HL-60/S4 treated with phorbol 12-myristate 13-acetate at 8.2 ng/mL for 4 days and 3 days (cell line): ENCODE results near the gene VWA8.
"Not testable (repeated sequence)": the region's sequence is repeated elsewhere in the genome, so short reads cannot be mapped to it uniquely, and the experiment has no call there.

Experiments
- in situ Hi-C: fragments of 300-500 bp; cut with MboI; formaldehyde crosslinking; loops from 2 replicates; pipeline ENCODE4 v1.15.0; 2022; ENCODE audit warnings: low sequenced_read_pairs

The VWA8 gene

DNA sequence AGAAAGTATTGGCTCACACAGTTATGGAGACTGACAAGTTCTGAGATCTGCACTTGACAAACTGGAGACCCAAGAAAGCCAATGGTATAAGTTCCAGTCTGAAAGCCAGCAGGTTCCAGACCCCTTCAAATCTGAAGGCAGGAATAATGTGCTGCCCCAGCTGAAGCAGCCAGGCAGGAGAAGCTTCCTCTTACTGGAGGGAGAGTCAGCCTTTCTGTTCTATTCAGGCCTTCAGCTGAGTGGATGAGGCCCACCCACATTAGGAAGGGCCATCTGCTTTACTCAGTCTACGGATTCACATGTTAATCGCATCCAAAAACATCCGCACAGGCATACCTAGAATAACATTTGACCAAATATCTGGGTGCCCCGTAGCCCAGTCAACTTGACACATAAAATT, 8.2 kb upstream of the VWA8 start:
- in situ Hi-C loops = no loop called here

DNA sequence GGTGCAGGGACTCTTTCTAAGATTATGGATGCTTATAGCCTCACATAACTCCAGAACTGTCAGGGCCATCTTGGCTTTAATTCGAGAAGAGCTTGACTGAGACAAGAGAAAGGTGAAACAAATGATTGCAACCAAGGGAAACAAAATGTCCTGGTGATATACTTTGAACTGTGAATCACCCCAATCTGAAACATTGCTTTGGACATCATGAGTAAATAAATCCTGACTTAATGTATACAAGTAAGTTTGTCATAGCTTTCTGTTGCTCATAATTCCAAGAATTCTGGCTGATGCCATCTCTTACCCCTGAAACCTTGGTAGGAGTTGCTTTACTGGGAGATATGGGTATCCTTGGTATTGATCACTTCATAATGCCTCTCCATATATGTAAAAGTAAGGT, 5.8 kb upstream of the VWA8 start:
- in situ Hi-C loops = no loop called here

DNA sequence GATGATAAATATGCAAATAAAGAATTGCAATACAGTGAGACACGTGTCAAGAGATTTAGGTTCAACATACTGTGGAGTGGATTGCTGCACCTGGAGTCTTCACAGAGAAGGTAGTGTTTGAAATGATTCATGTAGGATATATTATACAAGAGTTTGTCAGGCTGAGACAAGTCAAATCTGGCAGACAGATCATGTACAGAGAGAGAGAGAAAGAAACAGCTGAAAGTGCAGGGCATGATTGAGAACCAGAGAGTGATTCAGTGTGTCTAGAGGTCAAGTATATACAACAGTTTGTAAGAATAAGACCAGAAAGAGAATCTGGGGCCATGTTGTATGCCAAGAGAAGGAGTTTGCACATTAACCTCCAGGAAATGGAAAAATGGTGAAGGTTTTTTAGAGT, 2.1 kb upstream of the VWA8 start:
- in situ Hi-C loops = no loop called here

DNA sequence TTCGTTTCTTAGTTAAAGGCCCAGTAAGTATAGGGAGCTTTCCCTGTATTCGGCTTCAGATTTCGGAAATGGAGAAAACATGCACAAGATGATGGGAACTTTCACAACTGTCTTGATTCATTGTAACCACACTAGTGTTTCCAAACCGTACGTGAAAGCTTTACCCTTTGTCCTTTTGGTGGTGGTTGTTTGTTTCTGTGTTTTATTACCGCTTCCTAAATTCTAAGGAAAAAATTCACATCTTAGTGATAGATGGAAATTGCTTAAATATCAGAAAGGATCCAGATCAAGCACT, 504 bp upstream of the VWA8 start:
- in situ Hi-C loops = no loop called here

DNA sequence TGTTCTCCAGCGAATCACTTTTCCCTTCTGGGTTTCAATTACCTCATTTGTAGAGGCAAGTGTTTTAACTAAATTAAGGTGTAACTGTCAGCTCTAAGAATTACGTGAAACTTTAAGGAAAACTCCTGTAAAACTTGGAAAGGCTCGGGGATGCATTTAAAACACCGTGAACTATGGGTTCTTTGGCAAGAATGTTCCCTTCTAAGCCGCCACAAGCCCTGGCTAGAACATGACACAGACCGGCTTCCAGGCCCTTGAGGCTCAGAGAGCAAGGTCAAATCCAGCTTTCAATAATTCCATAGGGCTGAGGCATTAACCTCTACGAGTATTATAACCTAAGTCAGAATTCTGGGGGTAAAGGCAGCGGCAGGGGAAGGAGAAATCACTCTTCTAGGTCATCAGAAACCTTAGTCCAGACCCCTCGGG, 685 bp downstream of the VWA8 start:
- in situ Hi-C loops = no loop called here

DNA sequence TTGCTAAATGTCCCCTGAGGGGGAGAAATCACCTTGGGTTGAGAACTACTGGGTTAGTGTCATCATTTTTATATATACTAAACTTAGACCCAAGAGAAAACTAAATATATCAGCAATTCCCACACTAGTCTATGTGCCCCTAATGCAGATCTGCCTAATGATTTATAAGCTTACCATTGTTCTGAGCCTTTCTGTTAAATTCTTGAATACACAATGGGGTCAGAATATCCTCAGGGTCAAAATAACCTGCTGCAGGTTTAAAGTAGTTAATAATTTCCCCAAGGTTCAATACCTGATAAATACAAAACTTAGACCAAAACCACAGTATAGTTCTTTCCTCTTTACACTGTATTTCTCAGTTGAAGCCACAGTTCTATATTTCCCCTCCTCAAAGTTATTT, 4.6 kb downstream of the VWA8 start:
- in situ Hi-C loops = no loop called here

DNA sequence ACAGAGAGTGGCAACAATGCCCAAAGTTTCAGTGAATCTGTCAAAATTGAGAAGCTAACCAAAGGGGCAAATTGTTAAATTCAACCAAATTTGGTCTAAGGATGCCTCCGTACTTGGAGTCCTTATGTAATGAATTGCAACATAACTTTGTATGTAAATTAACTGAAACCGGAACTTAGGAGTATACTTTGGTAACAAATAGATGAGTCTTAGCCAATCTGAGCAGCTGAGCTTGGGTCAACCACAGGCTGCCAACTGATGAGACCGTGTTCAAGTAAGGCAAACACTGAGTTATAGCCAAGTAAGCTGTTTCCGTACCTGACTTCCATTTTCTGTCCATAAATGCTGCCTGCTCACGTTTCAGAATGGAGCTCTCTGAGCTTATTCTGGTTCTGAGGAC, 5.3 kb downstream of the VWA8 start:
- in situ Hi-C loops = no loop called here

DNA sequence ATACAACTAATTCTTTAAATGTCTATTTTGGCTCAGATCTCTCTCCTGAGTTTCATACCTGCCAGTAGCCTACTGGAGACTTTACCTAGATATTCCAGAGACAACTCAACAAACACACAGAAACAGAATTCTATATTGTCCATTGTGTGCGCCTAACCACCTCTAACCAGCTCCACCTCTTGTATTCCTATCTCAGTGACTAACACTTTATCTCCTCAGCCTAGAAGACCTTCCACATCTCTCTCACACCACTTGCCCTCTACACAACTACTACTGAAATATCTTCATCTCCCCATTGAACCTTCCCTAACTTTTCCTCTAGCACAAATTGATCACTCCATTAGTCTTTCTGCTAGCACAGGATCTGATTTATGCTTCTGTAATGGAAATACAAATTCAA, 6.7 kb downstream of the VWA8 start:
- in situ Hi-C loops = no loop called here

DNA sequence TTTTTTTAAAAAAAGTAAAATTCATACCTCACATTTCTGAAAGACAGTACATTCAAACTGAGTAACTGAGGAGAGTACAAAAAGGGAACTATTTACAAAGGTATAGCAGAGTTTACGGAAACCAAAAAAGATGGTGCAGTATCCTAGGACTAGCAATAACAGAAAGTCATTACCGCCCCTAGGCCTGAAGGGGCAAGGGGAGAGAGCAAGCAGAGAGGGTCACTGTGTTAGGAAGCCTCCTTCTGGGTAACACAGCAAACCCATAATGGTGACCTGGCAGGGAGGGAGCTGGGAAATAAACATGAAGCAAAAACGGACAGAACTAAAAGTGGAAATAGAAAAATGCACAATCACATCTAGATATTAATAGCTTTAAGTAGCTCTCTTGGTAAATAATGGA, 8.2 kb downstream of the VWA8 start:
- in situ Hi-C loops = no loop called here

DNA sequence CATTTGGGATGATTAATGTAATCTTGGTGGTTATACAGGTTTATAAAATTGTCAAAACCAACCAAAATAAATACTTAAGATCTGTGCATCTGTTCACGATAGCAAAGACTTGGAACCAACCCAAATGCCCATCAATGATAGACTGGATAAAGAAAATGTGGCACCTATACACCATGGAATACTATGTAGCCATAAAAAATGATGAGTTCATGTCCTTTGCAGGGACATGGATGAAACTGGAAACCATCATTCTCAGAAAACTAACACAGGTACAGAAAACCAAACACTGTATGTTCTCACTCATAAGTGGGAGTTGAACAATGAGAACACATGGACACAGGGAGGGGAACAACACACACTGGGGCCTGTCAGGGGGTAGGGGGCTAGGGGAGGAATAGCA, 11.8 kb downstream of the VWA8 start:
- in situ Hi-C loops = not testable (repeated sequence)

DNA sequence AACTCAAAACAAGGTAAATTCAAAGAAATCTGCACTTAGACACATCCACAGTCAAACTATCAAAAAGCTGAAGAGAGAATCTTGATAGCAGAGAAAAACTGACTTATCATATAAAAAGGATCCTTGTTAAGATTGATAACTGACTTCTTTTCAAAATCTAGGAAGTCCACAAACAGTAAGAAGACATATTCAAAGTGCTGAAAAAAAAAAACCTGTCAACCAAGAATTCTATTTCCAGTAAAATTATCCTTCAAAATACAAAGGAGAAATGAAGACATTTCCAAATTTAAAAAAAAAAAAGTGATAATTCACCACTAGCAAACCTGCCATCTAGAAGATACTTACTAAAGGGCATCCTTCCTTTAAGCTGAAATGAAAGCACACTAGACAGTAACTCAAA, 15.0 kb downstream of the VWA8 start:
- in situ Hi-C loops = no loop called here

DNA sequence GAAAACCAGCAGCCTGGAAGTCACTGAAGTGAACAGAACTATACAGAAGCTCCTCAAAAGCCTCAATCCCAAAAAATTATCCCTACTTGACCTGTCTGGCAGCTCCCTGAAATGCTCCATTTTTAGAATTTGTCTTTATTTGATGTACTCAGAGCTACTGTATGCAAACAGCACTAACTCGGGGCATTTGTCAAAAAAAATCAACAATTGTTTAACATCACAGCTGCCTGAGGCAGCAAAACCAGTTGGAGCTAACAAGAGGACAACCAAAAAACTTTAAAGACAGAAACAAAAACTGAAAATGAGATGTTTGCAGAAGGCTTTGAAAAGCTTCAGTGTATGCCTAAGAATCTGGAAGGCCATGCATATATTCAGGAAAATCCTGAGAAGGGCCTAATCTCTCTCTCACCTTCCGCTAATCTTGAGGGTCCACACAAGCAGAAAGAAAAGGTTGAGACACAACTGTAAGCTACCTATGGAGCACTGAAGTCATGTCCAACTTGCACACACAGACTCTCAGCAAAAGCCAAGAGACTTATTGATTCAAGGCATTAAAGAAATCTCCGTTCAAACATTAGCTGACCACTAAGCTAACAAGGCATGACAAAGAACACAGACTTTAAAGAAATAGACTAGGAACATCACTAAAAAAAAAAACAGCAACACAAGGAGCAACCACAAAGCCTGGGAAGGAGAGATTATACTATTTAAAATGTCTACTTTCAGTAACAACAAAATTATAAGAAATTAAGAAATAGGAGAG, 16.1 kb downstream of the VWA8 start:
- in situ Hi-C loops = no loop called here

DNA sequence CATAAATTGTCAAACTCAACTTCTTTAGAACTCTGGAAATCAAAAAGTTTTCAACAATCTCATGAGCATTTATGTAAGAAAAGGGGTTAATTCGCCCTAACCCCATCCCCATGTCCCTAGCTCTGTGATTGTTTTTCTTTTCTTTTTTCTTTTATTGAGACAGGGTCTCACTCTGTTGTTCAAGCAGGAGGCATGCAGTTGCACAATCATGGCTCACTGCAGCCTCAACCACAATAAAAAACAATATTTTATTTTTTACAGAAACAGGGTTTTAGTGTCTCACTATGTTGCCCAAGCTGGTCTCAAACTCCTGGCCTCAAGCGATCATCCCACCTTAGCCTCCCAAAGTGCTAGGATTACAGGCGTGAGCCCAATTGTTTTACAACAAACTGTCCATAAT, 16.7 kb downstream of the VWA8 start:
- in situ Hi-C loops = no loop called here

DNA sequence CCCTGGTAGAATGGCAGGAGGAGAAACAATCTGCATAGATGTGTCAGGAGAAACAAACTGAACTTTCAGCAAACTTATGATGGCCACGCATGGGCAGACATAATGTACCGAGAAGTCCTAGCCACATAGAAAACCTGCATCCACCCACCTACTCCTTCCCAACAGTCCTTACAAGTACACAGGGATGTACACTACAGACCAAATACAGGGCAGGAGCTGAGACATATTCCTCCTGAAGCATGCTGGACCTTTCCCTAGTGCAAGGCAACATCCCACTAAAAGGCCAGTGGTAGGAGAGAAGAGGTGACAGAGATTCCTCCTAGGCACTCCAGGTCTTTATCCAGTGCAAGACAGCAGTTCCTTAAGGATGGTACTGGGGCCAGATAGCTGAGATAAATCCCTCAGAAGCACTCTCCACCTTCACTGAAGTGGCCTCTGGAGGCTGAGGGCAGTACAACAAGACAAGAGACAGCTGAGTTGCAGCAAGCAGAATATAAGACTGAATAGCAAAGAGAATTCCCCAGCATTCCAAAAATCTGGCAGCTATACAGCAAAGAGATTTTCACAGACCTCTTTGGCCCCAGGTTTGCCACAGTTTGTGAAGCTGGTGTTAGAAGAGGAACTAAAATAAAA, 18.3 kb downstream of the VWA8 start:
- in situ Hi-C loops = no loop called here

DNA sequence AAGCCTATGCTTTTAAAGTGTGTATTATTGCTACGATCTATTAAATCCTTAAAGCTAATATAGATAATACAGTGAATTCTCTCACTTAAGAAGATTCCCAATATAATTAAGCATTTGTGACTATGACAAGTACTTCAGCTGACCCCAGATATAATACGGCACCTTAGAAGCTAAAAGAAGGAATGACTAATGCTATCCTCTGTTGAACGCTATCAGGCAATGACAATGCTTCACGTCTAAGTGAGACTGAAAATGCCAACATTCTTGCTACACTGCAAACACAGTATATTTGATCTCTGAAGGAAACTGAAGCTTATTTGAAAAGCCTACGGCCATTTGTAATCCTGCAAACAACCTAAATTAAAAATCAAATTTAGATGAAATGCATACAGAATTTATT, 19.7 kb downstream of the VWA8 start:
- in situ Hi-C loops = no loop called here

DNA sequence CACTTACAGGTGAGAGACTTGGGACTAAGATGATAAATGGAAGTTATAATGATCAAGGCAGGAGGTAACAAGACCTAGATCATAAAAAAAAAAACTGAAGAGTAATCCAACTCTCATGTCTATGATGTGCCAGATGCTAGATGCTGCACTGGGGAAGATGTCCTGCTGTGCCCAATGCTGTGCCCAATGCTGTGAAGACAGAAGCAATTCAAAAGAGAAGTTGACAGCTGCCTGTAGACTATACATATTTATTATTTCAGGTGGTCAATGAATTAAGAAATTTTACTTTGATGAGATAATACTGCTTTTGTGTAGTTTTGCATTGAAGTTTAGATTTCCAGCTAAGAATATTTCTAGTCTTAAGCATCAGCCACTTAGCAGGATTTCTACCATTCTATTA, 21.5 kb downstream of the VWA8 start:
- in situ Hi-C loops = no loop called here

DNA sequence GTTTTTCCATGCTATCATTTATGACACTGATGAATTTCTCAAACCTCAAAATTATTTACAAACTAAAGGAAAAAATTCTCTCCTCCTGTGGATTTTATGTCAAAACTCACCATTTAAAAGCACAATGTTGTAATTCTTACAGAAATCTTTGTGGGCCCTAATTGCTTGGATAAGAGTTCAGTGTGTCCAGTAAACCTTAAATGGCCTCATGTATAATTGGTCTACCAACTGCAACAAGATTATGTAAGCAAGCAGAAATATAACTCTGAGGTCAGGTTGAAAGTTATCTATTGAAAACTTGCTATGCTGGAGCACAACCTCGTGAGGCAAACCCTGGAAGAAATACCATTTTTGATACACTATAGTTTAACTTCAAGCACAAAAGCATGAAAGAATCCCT, 22.0 kb downstream of the VWA8 start:
- in situ Hi-C loops = no loop called here

DNA sequence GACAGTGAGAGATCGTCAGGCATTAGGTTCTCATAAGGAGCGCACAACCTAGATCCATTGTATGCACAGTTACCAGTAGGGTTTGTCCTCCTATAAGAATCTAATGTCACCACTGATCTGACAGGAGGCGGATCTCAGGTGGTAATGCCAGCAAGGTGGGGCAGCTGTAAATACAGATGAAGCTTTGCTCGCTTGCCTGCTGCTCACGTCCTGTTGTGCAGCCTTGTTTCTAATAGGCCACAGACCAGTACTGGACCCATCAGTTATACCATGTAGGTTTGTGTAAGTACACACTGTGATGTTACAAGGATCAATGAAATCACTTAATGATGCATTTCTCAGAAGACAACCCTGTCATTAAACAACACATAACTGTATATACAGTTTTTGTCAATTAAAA, 23.5 kb downstream of the VWA8 start:
- in situ Hi-C loops = no loop called here

DNA sequence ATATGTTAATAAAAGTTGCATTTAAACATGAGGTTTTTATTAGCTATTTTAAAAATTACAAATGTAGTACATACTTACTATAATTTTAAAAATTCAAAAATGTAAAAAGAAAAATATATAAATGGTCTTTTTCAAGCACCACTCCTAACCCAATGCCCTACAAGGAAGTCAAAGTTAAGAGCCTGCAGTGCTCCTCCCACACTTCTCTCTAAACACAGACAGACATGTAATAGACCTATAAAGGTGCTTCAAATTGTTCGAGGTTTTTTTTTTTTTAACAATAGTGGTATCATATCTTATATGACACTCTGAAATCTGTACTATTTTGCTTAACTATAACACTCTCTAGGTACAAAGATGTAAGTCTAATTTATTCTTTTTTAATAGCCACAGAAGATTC, 25.4 kb downstream of the VWA8 start:
- in situ Hi-C loops = no loop called here

DNA sequence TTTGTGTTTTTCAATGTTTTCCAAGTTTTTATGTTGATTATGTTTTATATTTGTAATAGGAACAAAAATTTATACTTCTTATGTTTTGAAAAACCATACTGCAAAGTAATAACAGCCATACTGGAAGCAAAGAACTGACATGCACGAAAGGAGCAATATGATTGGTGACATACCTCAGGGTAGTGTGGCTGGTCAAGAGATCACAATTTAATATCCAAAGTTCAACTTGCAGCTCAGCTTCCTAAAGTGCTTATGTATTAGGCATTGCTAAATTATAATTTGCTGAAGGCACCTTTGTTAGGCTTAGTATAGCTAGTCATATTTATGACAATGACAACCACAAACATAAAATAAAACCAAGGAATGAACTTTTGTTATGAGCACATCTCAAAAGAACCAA, 25.9 kb downstream of the VWA8 start:
- in situ Hi-C loops = no loop called here

DNA sequence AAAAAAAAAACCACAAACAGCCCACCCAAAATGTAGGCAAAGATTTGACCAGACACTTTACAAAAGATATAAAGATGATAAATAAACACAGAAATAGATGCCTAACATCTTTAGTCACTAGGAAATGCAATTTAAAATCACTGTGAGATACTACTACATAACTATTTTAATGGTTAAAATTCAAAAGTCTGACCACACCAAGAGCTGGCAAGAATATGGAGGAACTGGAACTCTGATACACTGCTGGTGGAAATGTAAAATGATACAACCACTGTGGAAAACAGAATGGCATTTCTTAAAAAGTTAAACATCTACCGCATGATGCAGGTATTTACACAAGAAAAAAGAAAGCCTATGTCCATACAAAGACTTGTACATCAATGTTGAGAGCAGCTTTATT, 26.8 kb downstream of the VWA8 start:
- in situ Hi-C loops = no loop called here

DNA sequence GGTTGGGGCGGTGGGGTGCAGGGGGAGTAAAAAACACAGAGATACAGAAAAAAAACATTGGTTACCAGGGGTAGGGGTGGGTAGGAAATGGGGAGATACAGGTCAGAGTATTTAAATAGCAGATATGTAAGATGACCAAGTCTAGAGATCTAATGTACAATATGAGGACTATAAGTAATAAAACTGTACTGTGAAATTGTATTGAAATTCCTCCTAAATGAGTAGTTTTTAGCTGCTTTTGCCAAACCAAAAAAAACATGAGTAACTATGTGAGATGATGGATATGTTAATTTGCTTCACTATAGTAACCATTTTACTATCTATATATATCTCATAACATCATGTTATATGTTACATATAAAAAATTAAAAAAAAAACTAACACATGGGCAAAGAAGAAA, 29.6 kb downstream of the VWA8 start:
- in situ Hi-C loops = no loop called here

DNA sequence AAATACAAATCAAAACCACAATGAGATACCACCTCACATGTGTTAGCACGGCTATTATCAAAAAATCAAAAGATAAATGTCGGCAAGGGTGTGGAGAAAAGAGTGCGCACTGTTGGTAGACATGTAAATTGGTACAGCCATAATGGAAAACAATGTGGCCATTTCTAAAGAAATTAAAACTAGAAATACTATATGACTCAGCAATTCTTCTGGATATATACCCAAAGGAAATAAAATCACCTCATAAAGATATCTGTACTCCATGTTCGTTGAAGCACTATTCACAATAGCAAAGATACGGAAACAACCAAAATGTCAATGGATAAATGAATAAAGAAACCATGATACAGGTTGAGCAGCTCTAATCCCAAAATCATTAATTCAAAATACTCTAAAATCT, 30.8 kb downstream of the VWA8 start:
- in situ Hi-C loops = no loop called here
